G401 (cell line): Measurements from ENCODE around the gene USP36. TPM values are rescaled to one million over a fixed set of nuclear protein-coding genes. Genes with fewer than 3 reads are reported as not detected.
"Not testable (repeated sequence)": the region's sequence is repeated elsewhere in the genome, so short reads cannot be mapped to it uniquely, and the experiment has no call there.

Experiments used
- DNase-seq: peaks from one replicate; pipeline ENCODE4 v3.0.0-alpha.2; 2015; ENCODE audit warnings: low spot score
- in situ Hi-C: cut with HindIII; loops from 2 replicates; pipeline ENCODE4 v1.10.0; 2016; ENCODE audit warnings: low sequenced_read_pairs, mixed read lengths
- total RNA-seq: library from RNA; depleted of rRNA; stranded (reverse); fragments of >200 nt; shearing (Covaris generic); gene quantifications from 2 replicates; pipeline ENCODE4 v1.2.3, GENCODE V29; 2014; rRNA removed

The USP36 gene
- total RNA-seq, 1 experiment from 2014 or later = 10.1 TPM

- in situ Hi-C loops = no loop called here
- no peak for DNase-seq
These were observed 87.0 kb downstream of the USP36 start for GRCh38 chr17:78753316-78754250.

- in situ Hi-C loops = no loop called here
- DNase-seq = no peak
These were observed 89.0 kb downstream of the USP36 start for GRCh38 chr17:78751447-78752161.

GRCh38 chr17:78751000-78751399 lies 89.6 kb downstream of the USP36 start:
- DNase-seq, in situ Hi-C loops: not testable (repeated sequence)

- in situ Hi-C loops = no loop called here
- no peak for DNase-seq
These were observed 91.8 kb downstream of the USP36 start for GRCh38 chr17:78748730-78749317.

- no peak for DNase-seq
- in situ Hi-C loops = no loop called here
These were observed 92.4 kb downstream of the USP36 start for GRCh38 chr17:78748048-78748729.

- in situ Hi-C loops = no loop called here
- DNase-seq = no peak
These were observed 93.1 kb downstream of the USP36 start for GRCh38 chr17:78747488-78747887.

- DNase-seq = no peak
- in situ Hi-C loops = no loop called here
These were observed 93.7 kb downstream of the USP36 start for GRCh38 chr17:78746949-78747269.

GRCh38 chr17:78746263-78746948 lies 94.2 kb downstream of the USP36 start:
- in situ Hi-C loops = no loop called here
- DNase-seq = no peak

Other genes starting within 250 kb of the USP36 start
- 21.7 and 28.1 TPM in 2 replicates for gene CYTH1, start 58.5 kb downstream of the USP36 start, total RNA-seq
- 0.37 TPM in 1 of 2 replicates, not detected in the other for gene CEP295NL, start 62.4 kb upstream of the USP36 start, total RNA-seq
- gene TIMP2, start 84.6 kb upstream of the USP36 start, total RNA-seq = 32.4 and 37.5 TPM in 2 replicates
- 24.1 and 44.7 TPM in 2 replicates for gene LGALS3BP, start 139.1 kb upstream of the USP36 start, total RNA-seq
- gene CANT1, start 168.9 kb upstream of the USP36 start, total RNA-seq = 66.1 and 80.1 TPM in 2 replicates
- gene C1QTNF1, start 183.4 kb upstream of the USP36 start, total RNA-seq = not detected in 2 replicates
- 13.2 and 17.1 TPM in 2 replicates for gene ENGASE, start 234.0 kb upstream of the USP36 start, total RNA-seq